Gastrocnemius medialis (tissue), 4 donors: ENCODE data around the gene RPUSD1.

Experiments used
- CTCF ChIP-seq, 5 experiments: fragments of 450-650 bp in 3 of 5; fragments of 200-600 bp in 2 of 5; sonication (generic) in 2 of 5; IDR thresholded peaks in 4 of 5; conservative IDR thresholded peaks in 1 of 5; 1 replicate in 4 of 5; 2 replicates in 1 of 5; pipeline ENCODE4 v1.5.1; 2016 to 2019; ENCODE audit warnings: antibody characterized with exemption in 5 of 5, mild to moderate bottlenecking in 3 of 5, moderate library complexity in 3 of 5
- POLR2A ChIP-seq, 2 donors: fragments of 450-650 bp; IDR thresholded peaks; one replicate each; pipeline ENCODE4 v1.6.1; 2017; ENCODE audit warnings: antibody characterized with exemption in 2 of 2, mild to moderate bottlenecking in 2 of 2, moderate library complexity in 2 of 2

GRCh38 chr16:795580-796229 lies 7.5 kb upstream of the RPUSD1 start:
- TF ChIP-seq POLR2A (IDR thresholded peaks at IDR 0.05) (no peak), CTCF (IDR thresholded peaks at IDR 0.05 in 4 of 5, conservative IDR thresholded peaks at IDR 0.05 in 1 of 5) (no peak)
